ENCODE data around the gene ANKS1A.

ANKS1A gene

GRCh38 chr6:34957231-34957783 lies 68.3 kb downstream of the ANKS1A start:
- Histone ChIP-seq H3K9me3 (ENCODE audit: control insufficient read depth, insufficient read depth, low read length) (no peaks in the 10 kb centered on the region), H3K27ac (ENCODE audit: low read length) (no peak overlapping the region), H3K27me3 (ENCODE audit: control insufficient read depth, insufficient read depth, low read length) (no peaks in the 10 kb centered on the region), H3K4me1 (ENCODE audit: control insufficient read depth, insufficient read depth, low read length) (no peaks in the 10 kb centered on the region; the same call in 1 of the 2 replicates), H3K36me3 (ENCODE audit: control insufficient read depth, insufficient read depth, low read length) (no peaks in the 10 kb centered on the region), H3K4me3 (ENCODE audit: low read length) (no peak overlapping the region)
- no CpG with 5 or more reads among the region's 2 CpGs for WGBS (ENCODE audit: insufficient coverage, insufficient read length)
- no peak for DNase-seq (ENCODE audit: low read depth, low spot score)

- H3K9me3 ChIP-seq (ENCODE audit: control insufficient read depth, insufficient read depth, low read length) = no peaks in the 10 kb centered on the region
- H3K4me3 ChIP-seq (ENCODE audit: low read length) = no peak overlapping the region
- no peak overlapping the region for H3K27ac ChIP-seq (ENCODE audit: low read length)
- WGBS (ENCODE audit: insufficient coverage, insufficient read length) = no CpG with 5 or more reads among the region's 2 CpGs
- no peaks in the 10 kb centered on the region for H3K27me3 ChIP-seq (ENCODE audit: control insufficient read depth, insufficient read depth, low read length)
- no peaks in the 10 kb centered on the region; the same call in 1 of the 2 replicates for H3K4me1 ChIP-seq (ENCODE audit: control insufficient read depth, insufficient read depth, low read length)
- no peaks in the 10 kb centered on the region for H3K36me3 ChIP-seq (ENCODE audit: control insufficient read depth, insufficient read depth, low read length)
- no peak for DNase-seq (ENCODE audit: low read depth, low spot score)
Measured at GRCh38 chr6:34958734-34959133, 69.7 kb downstream of the ANKS1A start.

- DNase-seq (ENCODE audit: low read depth, low spot score) = no peak
- H3K4me1 ChIP-seq (ENCODE audit: control insufficient read depth, insufficient read depth, low read length) = no peaks in the 10 kb centered on the region; the same call in 1 of the 2 replicates
- no peak overlapping the region for H3K27ac ChIP-seq (ENCODE audit: low read length)
- no peak overlapping the region for H3K4me3 ChIP-seq (ENCODE audit: low read length)
- H3K9me3 ChIP-seq (ENCODE audit: control insufficient read depth, insufficient read depth, low read length) = no peaks in the 10 kb centered on the region
- no peaks in the 10 kb centered on the region for H3K27me3 ChIP-seq (ENCODE audit: control insufficient read depth, insufficient read depth, low read length)
- H3K36me3 ChIP-seq (ENCODE audit: control insufficient read depth, insufficient read depth, low read length) = no peaks in the 10 kb centered on the region
Measured at GRCh38 chr6:34959224-34959623, 70.2 kb downstream of the ANKS1A start.

- no peak for DNase-seq (ENCODE audit: low read depth, low spot score)
- no peaks in the 10 kb centered on the region for H3K36me3 ChIP-seq (ENCODE audit: control insufficient read depth, insufficient read depth, low read length)
- H3K27me3 ChIP-seq (ENCODE audit: control insufficient read depth, insufficient read depth, low read length) = no peaks in the 10 kb centered on the region
- H3K4me1 ChIP-seq (ENCODE audit: control insufficient read depth, insufficient read depth, low read length) = no peaks in the 10 kb centered on the region; the same call in 1 of the 2 replicates
- no CpG with 5 or more reads among the region's 2 CpGs for WGBS (ENCODE audit: insufficient coverage, insufficient read length)
- no peaks in the 10 kb centered on the region for H3K9me3 ChIP-seq (ENCODE audit: control insufficient read depth, insufficient read depth, low read length)
- H3K4me3 ChIP-seq (ENCODE audit: low read length) = no peak overlapping the region
- no peak overlapping the region for H3K27ac ChIP-seq (ENCODE audit: low read length)
Measured at GRCh38 chr6:34961082-34961481, 72.0 kb downstream of the ANKS1A start.

- Histone ChIP-seq H3K9me3 (ENCODE audit: control insufficient read depth, insufficient read depth, low read length) (no peaks in the 10 kb centered on the region), H3K27me3 (ENCODE audit: control insufficient read depth, insufficient read depth, low read length) (no peaks in the 10 kb centered on the region), H3K36me3 (ENCODE audit: control insufficient read depth, insufficient read depth, low read length) (no peaks in the 10 kb centered on the region), H3K4me3 (ENCODE audit: low read length) (no peak overlapping the region), H3K27ac (ENCODE audit: low read length) (no peak overlapping the region), H3K4me1 (ENCODE audit: control insufficient read depth, insufficient read depth, low read length) (no peaks in the 10 kb centered on the region; the same call in 1 of the 2 replicates)
- WGBS (ENCODE audit: insufficient coverage, insufficient read length) = no CpG with 5 or more reads among the region's 7 CpGs
- DNase-seq (ENCODE audit: low read depth, low spot score) = no peak
Measured at GRCh38 chr6:34961574-34961973, 72.5 kb downstream of the ANKS1A start.

- Histone ChIP-seq H3K27ac (ENCODE audit: low read length) (no peak overlapping the region), H3K4me1 (ENCODE audit: control insufficient read depth, insufficient read depth, low read length) (no peaks in the 10 kb centered on the region; the same call in 1 of the 2 replicates), H3K4me3 (ENCODE audit: low read length) (no peak overlapping the region), H3K36me3 (ENCODE audit: control insufficient read depth, insufficient read depth, low read length) (no peaks in the 10 kb centered on the region), H3K9me3 (ENCODE audit: control insufficient read depth, insufficient read depth, low read length) (no peaks in the 10 kb centered on the region), H3K27me3 (ENCODE audit: control insufficient read depth, insufficient read depth, low read length) (no peaks in the 10 kb centered on the region)
- no peak for DNase-seq (ENCODE audit: low read depth, low spot score)
- no CpG with 5 or more reads among the region's 3 CpGs for WGBS (ENCODE audit: insufficient coverage, insufficient read length)
Measured at GRCh38 chr6:34964564-34964963, 75.5 kb downstream of the ANKS1A start.

- Histone ChIP-seq H3K9me3 (ENCODE audit: control insufficient read depth, insufficient read depth, low read length) (no peaks in the 10 kb centered on the region), H3K36me3 (ENCODE audit: control insufficient read depth, insufficient read depth, low read length) (no peaks in the 10 kb centered on the region; the same call in 1 of the 2 replicates), H3K27ac (ENCODE audit: low read length) (no peak overlapping the region), H3K4me3 (ENCODE audit: low read length) (no peak overlapping the region), H3K27me3 (ENCODE audit: control insufficient read depth, insufficient read depth, low read length) (no peaks in the 10 kb centered on the region), H3K4me1 (ENCODE audit: control insufficient read depth, insufficient read depth, low read length) (no peaks in the 10 kb centered on the region)
- WGBS (ENCODE audit: insufficient coverage, insufficient read length) = no CpG with 5 or more reads among the region's 3 CpGs
- no peak for DNase-seq (ENCODE audit: low read depth, low spot score)
Measured at GRCh38 chr6:34967461-34967860, 78.4 kb downstream of the ANKS1A start.

GRCh38 chr6:34969662-34970265 lies 80.7 kb downstream of the ANKS1A start:
- no CpG with 5 or more reads among the region's 7 CpGs for WGBS (ENCODE audit: insufficient coverage, insufficient read length)

GRCh38 chr6:34970488-34970887 lies 81.4 kb downstream of the ANKS1A start:
- H3K36me3 ChIP-seq (ENCODE audit: control insufficient read depth, insufficient read depth, low read length) = no peaks in the 10 kb centered on the region; the same call in 1 of the 2 replicates
- no peaks in the 10 kb centered on the region for H3K4me1 ChIP-seq (ENCODE audit: control insufficient read depth, insufficient read depth, low read length)
- H3K4me3 ChIP-seq (ENCODE audit: low read length) = no peak overlapping the region
- WGBS (ENCODE audit: insufficient coverage, insufficient read length) = no CpG with 5 or more reads among the region's 3 CpGs
- no peaks in the 10 kb centered on the region for H3K27me3 ChIP-seq (ENCODE audit: control insufficient read depth, insufficient read depth, low read length)
- DNase-seq (ENCODE audit: low read depth, low spot score) = no peak
- H3K27ac ChIP-seq (ENCODE audit: low read length) = no peak overlapping the region
- H3K9me3 ChIP-seq (ENCODE audit: control insufficient read depth, insufficient read depth, low read length) = no peaks in the 10 kb centered on the region

More at GRCh38 chr6:34969662-34970265, 80.7 kb downstream of the ANKS1A start:
- Histone ChIP-seq H3K4me1 (ENCODE audit: control insufficient read depth, insufficient read depth, low read length) (no peaks in the 10 kb centered on the region), H3K36me3 (ENCODE audit: control insufficient read depth, insufficient read depth, low read length) (no peaks in the 10 kb centered on the region; the same call in 1 of the 2 replicates), H3K9me3 (ENCODE audit: control insufficient read depth, insufficient read depth, low read length) (no peaks in the 10 kb centered on the region), H3K4me3 (ENCODE audit: low read length) (no peak overlapping the region), H3K27me3 (ENCODE audit: control insufficient read depth, insufficient read depth, low read length) (no peaks in the 10 kb centered on the region), H3K27ac (ENCODE audit: low read length) (no peak overlapping the region)
- no peak for DNase-seq (ENCODE audit: low read depth, low spot score)

GRCh38 chr6:34970957-34971356 lies 81.9 kb downstream of the ANKS1A start:
- Histone ChIP-seq H3K36me3 (ENCODE audit: control insufficient read depth, insufficient read depth, low read length) (no peaks in the 10 kb centered on the region; the same call in 1 of the 2 replicates), H3K27me3 (ENCODE audit: control insufficient read depth, insufficient read depth, low read length) (no peaks in the 10 kb centered on the region), H3K27ac (ENCODE audit: low read length) (no peak overlapping the region), H3K9me3 (ENCODE audit: control insufficient read depth, insufficient read depth, low read length) (no peaks in the 10 kb centered on the region), H3K4me3 (ENCODE audit: low read length) (no peak overlapping the region), H3K4me1 (ENCODE audit: control insufficient read depth, insufficient read depth, low read length) (no peaks in the 10 kb centered on the region)
- no CpG with 5 or more reads among the region's 2 CpGs for WGBS (ENCODE audit: insufficient coverage, insufficient read length)
- DNase-seq (ENCODE audit: low read depth, low spot score) = no peak

Data from iPS DF 6.9 (cell line).